ENCODE results near the gene CD59. TPM values are rescaled to one million over a fixed set of nuclear protein-coding genes. Genes with fewer than 3 reads are reported as not detected.

The CD59 gene
- total RNA-seq, 2 experiments from 2014 or later: 79.4 TPM

GRCh38 chr11:33700063-33700501 lies 36.1 kb downstream of the CD59 start:
- Mint-ChIP-seq H3K9me3 (no peaks in the 10 kb centered on the region), H3K4me3 (peak overlapping the region; percentile 83), H3K4me1 (ENCODE audit: low read depth) (peaks cover 11% of the 10 kb centered on the region), H3K27me3 (peaks cover 18% of the 10 kb centered on the region), H3K36me3 (no peaks in the 10 kb centered on the region), H3K27ac (no peak overlapping the region)
- ChIA-PET POLR2A (no interaction called here), CTCF (interaction anchor here (0.7 to 2.7 kb wide), 3 partner anchors 9 to 128 kb away, joined by 3 to 13 read pairs (median 3); no protein-coding TSS in a partner anchor)
- intact Hi-C loops (cut with micrococcal nuclease): loop anchor here (1.0 to 10.0 kb wide), 5 partner anchors 10 to 689 kb away; partner anchors contain the start of genes FBXO3 and HIPK3
- no peak for DNase-seq

GRCh38 chr11:33699515-33700062 lies 36.6 kb downstream of the CD59 start:
- Mint-ChIP-seq H3K9me3 (no peaks in the 10 kb centered on the region), H3K27ac (no peak overlapping the region), H3K4me1 (ENCODE audit: low read depth) (peaks cover 11% of the 10 kb centered on the region), H3K36me3 (no peaks in the 10 kb centered on the region), H3K4me3 (peak overlapping the region; percentile 83), H3K27me3 (peaks cover 18% of the 10 kb centered on the region)
- ChIA-PET CTCF (interaction anchor here (0.7 to 0.9 kb wide), 2 partner anchors 8 to 129 kb away, joined by 3 read pairs; no protein-coding TSS in a partner anchor), POLR2A (no interaction called here)
- DNase-seq: no peak
- intact Hi-C loops (cut with micrococcal nuclease): loop anchor here (1.0 to 10.0 kb wide), 5 partner anchors 9 to 689 kb away; partner anchors contain the start of genes FBXO3 and HIPK3

- CTCF ChIA-PET: no interaction called here
- H3K4me1 Mint-ChIP-seq (ENCODE audit: low read depth): peaks cover 11% of the 10 kb centered on the region
- POLR2A ChIA-PET: no interaction called here
- H3K36me3 Mint-ChIP-seq: no peaks in the 10 kb centered on the region
- peaks cover 18% of the 10 kb centered on the region for H3K27me3 Mint-ChIP-seq
- no peak for DNase-seq
- H3K4me3 Mint-ChIP-seq: no peak overlapping the region
- no peak overlapping the region for H3K27ac Mint-ChIP-seq
- H3K9me3 Mint-ChIP-seq: no peaks in the 10 kb centered on the region
- intact Hi-C loops (cut with micrococcal nuclease): no loop called here
These were observed 37.3 kb downstream of the CD59 start for GRCh38 chr11:33698921-33699320.

- Mint-ChIP-seq H3K27me3 (peaks cover 20% of the 10 kb centered on the region), H3K4me3 (no peak overlapping the region), H3K36me3 (no peaks in the 10 kb centered on the region), H3K27ac (no peak overlapping the region), H3K9me3 (no peaks in the 10 kb centered on the region), H3K4me1 (ENCODE audit: low read depth) (peaks cover 11% of the 10 kb centered on the region)
- no peak for DNase-seq
- intact Hi-C loops (cut with micrococcal nuclease): no loop called here
- CTCF ChIA-PET: no interaction called here
- POLR2A ChIA-PET: no interaction called here
These were observed 38.2 kb downstream of the CD59 start for GRCh38 chr11:33697997-33698396.

- POLR2A ChIA-PET: no interaction called here
- no peak overlapping the region for H3K4me3 Mint-ChIP-seq
- H3K36me3 Mint-ChIP-seq: no peaks in the 10 kb centered on the region
- peaks cover 22% of the 10 kb centered on the region for H3K27me3 Mint-ChIP-seq
- peaks cover 11% of the 10 kb centered on the region for H3K4me1 Mint-ChIP-seq (ENCODE audit: low read depth)
- no peaks in the 10 kb centered on the region for H3K9me3 Mint-ChIP-seq
- intact Hi-C loops (cut with micrococcal nuclease): no loop called here
- CTCF ChIA-PET: interaction anchor here (1.2 kb wide), 1 partner anchor 46 kb away, joined by 3 read pairs; no protein-coding TSS in a partner anchor
- H3K27ac Mint-ChIP-seq: no peak overlapping the region
- DNase-seq: no peak
These were observed 39.1 kb downstream of the CD59 start for GRCh38 chr11:33696931-33697638.

- no peaks in the 10 kb centered on the region for H3K9me3 Mint-ChIP-seq
- H3K27me3 Mint-ChIP-seq: peaks cover 22% of the 10 kb centered on the region
- CTCF ChIA-PET: interaction anchor here (1.2 kb wide), 1 partner anchor 46 kb away, joined by 3 read pairs; no protein-coding TSS in a partner anchor
- intact Hi-C loops (cut with micrococcal nuclease): no loop called here
- H3K4me1 Mint-ChIP-seq (ENCODE audit: low read depth): peaks cover 9% of the 10 kb centered on the region
- no peak overlapping the region for H3K4me3 Mint-ChIP-seq
- H3K36me3 Mint-ChIP-seq: no peaks in the 10 kb centered on the region
- POLR2A ChIA-PET: no interaction called here
- no peak for DNase-seq
- H3K27ac Mint-ChIP-seq: no peak overlapping the region
These were observed 39.8 kb downstream of the CD59 start for GRCh38 chr11:33696411-33696810.

GRCh38 chr11:33695051-33695566 lies 41.1 kb downstream of the CD59 start:
- Mint-ChIP-seq H3K4me3 (no peak overlapping the region), H3K27ac (no peak overlapping the region), H3K36me3 (no peaks in the 10 kb centered on the region), H3K4me1 (ENCODE audit: low read depth) (peaks cover 15% of the 10 kb centered on the region), H3K9me3 (no peaks in the 10 kb centered on the region), H3K27me3 (peaks cover 22% of the 10 kb centered on the region)
- CTCF ChIA-PET: no interaction called here
- no peak for DNase-seq
- POLR2A ChIA-PET: interaction anchor here (1.3 kb wide), 1 partner anchor 13 kb away, joined by 4 read pairs; no protein-coding TSS in a partner anchor
- intact Hi-C loops (cut with micrococcal nuclease): no loop called here

- no peak overlapping the region for H3K4me3 Mint-ChIP-seq
- H3K4me1 Mint-ChIP-seq (ENCODE audit: low read depth): peaks cover 16% of the 10 kb centered on the region
- POLR2A ChIA-PET: interaction anchor here (1.3 kb wide), 1 partner anchor 14 kb away, joined by 4 read pairs; no protein-coding TSS in a partner anchor
- peaks cover 17% of the 10 kb centered on the region for H3K27me3 Mint-ChIP-seq
- no peak overlapping the region for H3K27ac Mint-ChIP-seq
- CTCF ChIA-PET: no interaction called here
- DNase-seq: no peak
- no peaks in the 10 kb centered on the region for H3K36me3 Mint-ChIP-seq
- no peaks in the 10 kb centered on the region for H3K9me3 Mint-ChIP-seq
- intact Hi-C loops (cut with micrococcal nuclease): no loop called here
These were observed 41.7 kb downstream of the CD59 start for GRCh38 chr11:33694346-33695050.

GRCh38 chr11:33692541-33692940 lies 43.7 kb downstream of the CD59 start:
- Mint-ChIP-seq H3K4me3 (no peak overlapping the region), H3K27ac (no peak overlapping the region), H3K27me3 (peaks cover 16% of the 10 kb centered on the region), H3K4me1 (ENCODE audit: low read depth) (peaks cover 26% of the 10 kb centered on the region), H3K36me3 (no peaks in the 10 kb centered on the region), H3K9me3 (peaks cover under 1% of the 10 kb centered on the region)
- intact Hi-C loops (cut with micrococcal nuclease): no loop called here
- no peak for DNase-seq
- ChIA-PET CTCF (no interaction called here), POLR2A (no interaction called here)

- CTCF ChIA-PET: no interaction called here
- no peak for DNase-seq
- intact Hi-C loops (cut with micrococcal nuclease): no loop called here
- H3K9me3 Mint-ChIP-seq: peaks cover 4% of the 10 kb centered on the region
- POLR2A ChIA-PET: interaction anchor here (1.8 kb wide), 1 partner anchor 9 kb away, joined by 5 read pairs; the partner anchor contains the start of gene C11orf91
- H3K36me3 Mint-ChIP-seq: no peaks in the 10 kb centered on the region
- peaks cover 29% of the 10 kb centered on the region for H3K4me1 Mint-ChIP-seq (ENCODE audit: low read depth)
- H3K4me3 Mint-ChIP-seq: no peak overlapping the region
- no peak overlapping the region for H3K27ac Mint-ChIP-seq
- H3K27me3 Mint-ChIP-seq: peaks cover 18% of the 10 kb centered on the region
These were observed 44.2 kb downstream of the CD59 start for GRCh38 chr11:33692013-33692504.

GRCh38 chr11:33691066-33691864 lies 45.0 kb downstream of the CD59 start:
- Mint-ChIP-seq H3K27ac (no peak overlapping the region), H3K27me3 (peaks cover 16% of the 10 kb centered on the region), H3K4me1 (ENCODE audit: low read depth) (peaks cover 29% of the 10 kb centered on the region), H3K9me3 (peaks cover 4% of the 10 kb centered on the region), H3K4me3 (no peak overlapping the region), H3K36me3 (no peaks in the 10 kb centered on the region)
- intact Hi-C loops (cut with micrococcal nuclease): no loop called here
- ChIA-PET CTCF (interaction anchor here (0.9 to 1.0 kb wide), 2 partner anchors 9 to 149 kb away, joined by 3 read pairs; no protein-coding TSS in a partner anchor), POLR2A (interaction anchor here (1.8 kb wide), 1 partner anchor 10 kb away, joined by 5 read pairs; the partner anchor contains the start of gene C11orf91)
- DNase-seq: no peak

All from activated CD4-positive, alpha-beta memory T cell treated with anti-CD3 and anti-CD28 coated beads for 36 hours (primary cell).